HCT116 (cell line): ENCODE measurements around the gene COX15. TPM values are rescaled to one million over a fixed set of nuclear protein-coding genes. Genes with fewer than 3 reads are reported as not detected.
A peak's percentile ranks its signal among the peaks of the same experiment; 100 is the strongest.

Experiments used
- ATAC-seq: fragments of 200-7000 bp; cut with Tn5 transposase; 2 replicates; pipeline ENCODE4 v1.9.1; 2020; ENCODE audit warnings: mild to moderate bottlenecking, moderate library complexity
- BruUV-seq: library from RNA; stranded (reverse); fragments of 400-500 nt; replicated peaks from 2 replicates; lab custom pipeline; 2021; lab: Mats Ljungman, UMichigan
- CTCF ChIA-PET: fragments of 300-600 bp; sonication (Branson Sonifier 250); formaldehyde crosslinking; loops from one replicate; lab custom pipeline; 2021; ENCODE audit warnings: antibody characterized with exemption; lab: Charles Lee
- POLR2A ChIA-PET: fragments of 300-600, 350-600 bp; sonication (Branson Sonifier 250); formaldehyde crosslinking; loops from one replicate; lab custom pipeline; 2021; ENCODE audit warnings: antibody characterized with exemption; lab: Charles Lee
- RAD21 ChIA-PET, 2 experiments: fragments of 300-600 bp; sonication (Branson Sonifier 250); formaldehyde crosslinking; loops; one replicate each; lab custom pipeline; 2023; ENCODE audit warnings: low total read pairs in 2 of 2; ENCODE audit not compliant: uncharacterized antibody in 2 of 2, unreplicated experiment in 2 of 2, low non-redundant PET in 1 of 2; lab: Charles Lee
- DNase-seq: peaks from one replicate; pipeline ENCODE4 v3.0.0-alpha.2; 2010; ENCODE audit warnings: low read depth, low spot score
- H2AFZ ChIP-seq: fragments of 200-600 bp; shearing (Covaris generic), sonication (generic); 2 replicates; pipeline ENCODE4 v1.6.1; 2017; ENCODE audit warnings: low read depth, mixed run types, mixed read lengths, antibody characterized with exemption, low read length; ENCODE audit not compliant: poor library complexity, severe bottlenecking
- H3K27ac ChIP-seq: 2 replicates; pipeline ENCODE4 v1.5.1; 2012; ENCODE audit warnings: low read depth, low read length
- H3K27me3 ChIP-seq: fragments of 200-600 bp; sonication (generic); 2 replicates; pipeline ENCODE4 v1.6.1; 2016; ENCODE audit warnings: mixed run types, low read length, mixed read lengths; ENCODE audit not compliant: insufficient read depth
- H3K36me3 ChIP-seq, 2 experiments: fragments of 200-500 bp in 1 of 2; fragments of 200-600 bp in 1 of 2; sonication (Bioruptor generic) in 1 of 2; sonication (generic) in 1 of 2; 2 replicates each; pipeline versions ENCODE4 v1.5.1 to v1.6.1; 2014 to 2016; ENCODE audit warnings: low read length in 2 of 2, inconsistent platforms in 1 of 2, mixed read lengths in 1 of 2, mixed run types in 1 of 2; ENCODE audit not compliant: insufficient read depth in 2 of 2, control insufficient read depth in 1 of 2
- H3K4me1 ChIP-seq, 2 experiments: fragments of 200-600 bp in 1 of 2; sonication (generic) in 1 of 2; 2 replicates each; pipeline versions ENCODE4 v1.5.1 to v1.6.1; 2012 to 2017; ENCODE audit warnings: low read length in 2 of 2, inconsistent platforms in 1 of 2, mild to moderate bottlenecking in 1 of 2, mixed read lengths in 1 of 2, mixed run types in 1 of 2, moderate library complexity in 1 of 2; ENCODE audit not compliant: insufficient read depth in 2 of 2, control insufficient read depth in 1 of 2
- H3K4me2 ChIP-seq: fragments of 200-600 bp; sonication (generic); 2 replicates; pipeline ENCODE4 v1.6.1; 2017; ENCODE audit warnings: mixed run types, low read length, mixed read lengths
- H3K4me3 ChIP-seq, 2 experiments: fragments of 200-600 bp in 1 of 2; sonication (generic) in 1 of 2; replicated peaks in 1 of 2; 2 replicates each; pipeline ENCODE4 v1.5.1; 2011 to 2016; ENCODE audit warnings: low read length in 2 of 2, control low read depth in 1 of 2, low read depth in 1 of 2, mild to moderate bottlenecking in 1 of 2, mixed read lengths in 1 of 2, mixed run types in 1 of 2
- H3K79me2 ChIP-seq: fragments of 200-600 bp; sonication (generic); 2 replicates; pipeline ENCODE4 v1.6.1; 2017; ENCODE audit warnings: mild to moderate bottlenecking, mixed run types, low read length, moderate library complexity, mixed read lengths; ENCODE audit not compliant: insufficient read depth
- H3K9ac ChIP-seq: fragments of 200-600 bp; sonication (generic); 2 replicates; pipeline ENCODE4 v1.6.1; 2016; ENCODE audit warnings: low read length, mixed read lengths
- H3K9me2 ChIP-seq: fragments of 200-600 bp; sonication (generic), shearing (Covaris generic); 2 replicates; pipeline ENCODE4 v1.6.1; 2017; ENCODE audit warnings: mixed run types, mild to moderate bottlenecking, moderate library complexity; ENCODE audit not compliant: insufficient read depth
- H3K9me3 ChIP-seq, 2 experiments: fragments of 200-500 bp in 1 of 2; fragments of 200-600 bp in 1 of 2; sonication (Bioruptor generic) in 1 of 2; sonication (generic) in 1 of 2; 2 replicates each; pipeline ENCODE4 v1.6.1; 2014 to 2017; ENCODE audit warnings: low read length in 2 of 2, mixed read lengths in 2 of 2, inconsistent platforms in 1 of 2, low read depth in 1 of 2, mild to moderate bottlenecking in 1 of 2, mixed run types in 1 of 2, moderate library complexity in 1 of 2; ENCODE audit not compliant: control insufficient read depth in 1 of 2, insufficient read depth in 1 of 2
- H4K20me1 ChIP-seq: fragments of 200-600 bp; sonication (generic), shearing (Covaris generic); 2 replicates; pipeline ENCODE4 v1.6.1; 2017; ENCODE audit warnings: mixed run types, mild to moderate bottlenecking, moderate library complexity; ENCODE audit not compliant: insufficient read depth
- ATF3 ChIP-seq: IDR thresholded peaks from 2 replicates; pipeline ENCODE4 v1.6.1; 2012
- CBX3 ChIP-seq: IDR thresholded peaks from 2 replicates; pipeline ENCODE4 v1.6.1; 2012; ENCODE audit warnings: low read depth
- CEBPB ChIP-seq: IDR thresholded peaks from 2 replicates; pipeline ENCODE4 v1.6.1; 2012; ENCODE audit warnings: low read depth
- CTCF ChIP-seq, 3 experiments: fragments of 200-600 bp in 1 of 3; sonication (generic) in 1 of 3; IDR thresholded peaks in 2 of 3; conservative IDR thresholded peaks in 1 of 3; 2 replicates each; pipeline ENCODE4 v1.5.1; 2012 to 2017; ENCODE audit warnings: low read depth in 2 of 3, low read length in 2 of 3, antibody characterized with exemption in 1 of 3, borderline replicate concordance in 1 of 3, control low read depth in 1 of 3, mild to moderate bottlenecking in 1 of 3, mixed read lengths in 1 of 3, mixed run types in 1 of 3, moderate library complexity in 1 of 3; ENCODE audit not compliant: insufficient read depth in 1 of 3
- EGR1 ChIP-seq: IDR thresholded peaks from 2 replicates; pipeline ENCODE4 v1.6.1; 2012; ENCODE audit warnings: low read depth
- ELF1 ChIP-seq: IDR thresholded peaks from 2 replicates; pipeline ENCODE4 v1.6.1; 2012; ENCODE audit warnings: low read depth, borderline replicate concordance
- EZH2phosphoT487 ChIP-seq: fragments of 200-600 bp; IDR thresholded peaks from 2 replicates; pipeline ENCODE4 v1.6.1; 2018; ENCODE audit warnings: antibody characterized with exemption, borderline replicate concordance
- FOSL1 ChIP-seq: IDR thresholded peaks from 2 replicates; pipeline ENCODE4 v1.6.1; 2012; ENCODE audit warnings: low read depth
- JUND ChIP-seq: IDR thresholded peaks from 2 replicates; pipeline ENCODE4 v1.6.1; 2012
- MAX ChIP-seq: IDR thresholded peaks from 2 replicates; pipeline ENCODE4 v1.6.1; 2012
- POLR2AphosphoS5 ChIP-seq: IDR thresholded peaks from 2 replicates; pipeline ENCODE4 v1.6.1; 2011; ENCODE audit warnings: mild to moderate bottlenecking, low read depth, low read length, moderate library complexity
- RAD21 ChIP-seq: IDR thresholded peaks from 2 replicates; pipeline ENCODE4 v1.6.1; 2012; ENCODE audit warnings: low read depth, mild to moderate bottlenecking
- SIN3A ChIP-seq: IDR thresholded peaks from 2 replicates; pipeline ENCODE4 v1.6.1; 2012; ENCODE audit warnings: low read depth
- SRF ChIP-seq: IDR thresholded peaks from 2 replicates; pipeline ENCODE4 v1.6.1; 2012; ENCODE audit warnings: low read depth
- TCF7L2 ChIP-seq: IDR thresholded peaks from 2 replicates; pipeline ENCODE4 v1.7.0; 2011; ENCODE audit warnings: borderline replicate concordance, inconsistent platforms; ENCODE audit not compliant: insufficient read depth, insufficient read length; ENCODE audit errors: extremely low read depth
- YY1 ChIP-seq: IDR thresholded peaks from 2 replicates; pipeline ENCODE4 v1.6.1; 2011; ENCODE audit warnings: low read length, low read depth, moderate library complexity, mild to moderate bottlenecking; ENCODE audit not compliant: insufficient replicate concordance; ENCODE audit errors: extremely low read depth
- ZFX ChIP-seq: fragments of 450-650 bp; IDR thresholded peaks from 2 replicates; pipeline ENCODE4 v1.6.1; 2017
- ZNF274 ChIP-seq: fragments of 200-500 bp; sonication (Bioruptor generic); IDR thresholded peaks from 2 replicates; pipeline ENCODE4 v1.6.1; 2014; ENCODE audit warnings: mild to moderate bottlenecking, low read depth, low read length, inconsistent platforms
- intact Hi-C: fragments of 100-400 bp; cut with micrococcal nuclease; formaldehyde crosslinking; loops from 2 replicates; pipeline ENCODE4 v1.10.0; 2022
- total RNA-seq: library from RNA; stranded (reverse); gene quantifications from one replicate; pipeline ENCODE4 v1.2.1, GENCODE V29; 2021; ENCODE audit not compliant: unreplicated experiment
- TF ChIP-seq, protein P1 (sequence below): IDR thresholded peaks from 2 replicates; pipeline ENCODE4 v1.6.1; 2012; ENCODE audit warnings: low read depth

Gene COX15
- total RNA-seq, 1 experiment from 2014 or later: 79.6 TPM

- Histone ChIP-seq H4K20me1 (no peaks in the 10 kb centered on the region), H3K4me3 (peak overlapping the region; percentile 80 to 94), H2AFZ (no peak overlapping the region), H3K4me2 (peak overlapping the region; percentile 76), H3K36me3 (peaks cover 27 to 31% of the 10 kb centered on the region in 2 experiments), H3K9me3 (no peaks in the 10 kb centered on the region), H3K9me2 (no peaks in the 10 kb centered on the region), H3K9ac (peak overlapping the region; percentile 83), H3K27ac (peak overlapping the region; percentile 99), H3K79me2 (peaks cover 79% of the 10 kb centered on the region), H3K27me3 (no peaks in the 10 kb centered on the region), H3K4me1 (peaks cover 15 to 16% of the 10 kb centered on the region in 2 experiments; a peak in 3 of 4 replicates)
- ATAC-seq (no peak), DNase-seq (no peak)
- intact Hi-C loops: loop anchor here (5.0 to 10.0 kb wide), 2 partner anchors 301 to 451 kb away; partner anchors contain the start of genes ERLIN1 and GOT1
- ChIA-PET RAD21 (interaction anchor here in 1 of 2 experiments (0.7 to 1.8 kb wide), 2 partner anchors 53 to 55 kb away, joined by 4 to 5 read pairs; no protein-coding TSS in a partner anchor), CTCF (interaction anchor here (1.2 to 1.8 kb wide), 5 partner anchors 10 to 112 kb away, joined by 4 to 8 read pairs (median 5); no protein-coding TSS in a partner anchor)
- no TSS peak for BruUV-seq
- TF ChIP-seq EZH2phosphoT487: no peak
- TF ChIP-seq ZFX: no peak
- no peak for TF ChIP-seq CBX3
- no peak for TF ChIP-seq TCF7L2
- TF ChIP-seq JUND: no peak
- TF ChIP-seq SRF: no peak
- no peak for TF ChIP-seq CEBPB
- TF ChIP-seq, protein P1, sequence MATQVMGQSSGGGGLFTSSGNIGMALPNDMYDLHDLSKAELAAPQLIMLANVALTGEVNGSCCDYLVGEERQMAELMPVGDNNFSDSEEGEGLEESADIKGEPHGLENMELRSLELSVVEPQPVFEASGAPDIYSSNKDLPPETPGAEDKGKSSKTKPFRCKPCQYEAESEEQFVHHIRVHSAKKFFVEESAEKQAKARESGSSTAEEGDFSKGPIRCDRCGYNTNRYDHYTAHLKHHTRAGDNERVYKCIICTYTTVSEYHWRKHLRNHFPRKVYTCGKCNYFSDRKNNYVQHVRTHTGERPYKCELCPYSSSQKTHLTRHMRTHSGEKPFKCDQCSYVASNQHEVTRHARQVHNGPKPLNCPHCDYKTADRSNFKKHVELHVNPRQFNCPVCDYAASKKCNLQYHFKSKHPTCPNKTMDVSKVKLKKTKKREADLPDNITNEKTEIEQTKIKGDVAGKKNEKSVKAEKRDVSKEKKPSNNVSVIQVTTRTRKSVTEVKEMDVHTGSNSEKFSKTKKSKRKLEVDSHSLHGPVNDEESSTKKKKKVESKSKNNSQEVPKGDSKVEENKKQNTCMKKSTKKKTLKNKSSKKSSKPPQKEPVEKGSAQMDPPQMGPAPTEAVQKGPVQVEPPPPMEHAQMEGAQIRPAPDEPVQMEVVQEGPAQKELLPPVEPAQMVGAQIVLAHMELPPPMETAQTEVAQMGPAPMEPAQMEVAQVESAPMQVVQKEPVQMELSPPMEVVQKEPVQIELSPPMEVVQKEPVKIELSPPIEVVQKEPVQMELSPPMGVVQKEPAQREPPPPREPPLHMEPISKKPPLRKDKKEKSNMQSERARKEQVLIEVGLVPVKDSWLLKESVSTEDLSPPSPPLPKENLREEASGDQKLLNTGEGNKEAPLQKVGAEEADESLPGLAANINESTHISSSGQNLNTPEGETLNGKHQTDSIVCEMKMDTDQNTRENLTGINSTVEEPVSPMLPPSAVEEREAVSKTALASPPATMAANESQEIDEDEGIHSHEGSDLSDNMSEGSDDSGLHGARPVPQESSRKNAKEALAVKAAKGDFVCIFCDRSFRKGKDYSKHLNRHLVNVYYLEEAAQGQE: no peak
- TF ChIP-seq ZNF274: no peak
- no peak for TF ChIP-seq ELF1
- no peak for TF ChIP-seq POLR2AphosphoS5
- no peak for TF ChIP-seq RAD21
- no peak for TF ChIP-seq CTCF (IDR thresholded peaks at IDR 0.05 in 2 of 3, conservative IDR thresholded peaks at IDR 0.05 in 1 of 3; ENCODE audit: borderline replicate concordance in 1 of 3, insufficient read depth in 1 of 3, low read depth in 2 of 3, low read length in 2 of 3)
- TF ChIP-seq MAX: no peak
- no peak for TF ChIP-seq ATF3
- TF ChIP-seq EGR1: no peak
- TF ChIP-seq FOSL1: no peak
- TF ChIP-seq SIN3A: no peak
- TF ChIP-seq YY1: no peak
- TF ChIP-seq, all 23 proteins: peak for 0
- POLR2A ChIA-PET: interaction anchor here (0.9 to 2.9 kb wide), 6 partner anchors 8 to 112 kb away, joined by 3 to 17 read pairs (median 6); partner anchors contain the start of gene ABCC2
Observed at GRCh38 chr10:99733366-99733765, 1.4 kb upstream of the COX15 start.
